ENCODE data around the gene FOXP1. TPM values are rescaled to one million over a fixed set of nuclear protein-coding genes. Genes with fewer than 3 reads are reported as not detected.

The FOXP1 gene
- total RNA-seq, 4 donors from 2014 or later: 54.2 to 152 (median 129) TPM

DNA sequence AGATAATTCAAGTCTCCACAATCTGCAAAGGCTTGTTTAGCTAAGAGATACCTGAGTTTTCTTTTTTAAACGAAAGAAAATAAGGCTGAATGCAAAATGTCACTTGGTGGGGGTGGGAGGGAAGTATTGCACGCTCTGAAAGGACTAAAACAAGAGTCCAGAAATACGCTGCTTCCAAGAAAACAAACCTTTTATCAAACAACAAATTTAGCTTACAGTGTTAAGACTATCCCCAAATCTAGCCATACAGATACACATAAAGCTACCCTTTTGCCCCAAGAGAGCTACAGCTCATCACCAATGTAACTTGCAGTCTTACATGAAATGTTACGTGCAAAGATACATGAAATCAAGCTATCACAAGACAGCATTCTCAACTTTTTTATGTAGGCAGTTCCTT, 522.5 kb downstream of the FOXP1 start:
- H3K27ac ChIP-seq: peak overlapping the region; percentile 94 to 98

DNA sequence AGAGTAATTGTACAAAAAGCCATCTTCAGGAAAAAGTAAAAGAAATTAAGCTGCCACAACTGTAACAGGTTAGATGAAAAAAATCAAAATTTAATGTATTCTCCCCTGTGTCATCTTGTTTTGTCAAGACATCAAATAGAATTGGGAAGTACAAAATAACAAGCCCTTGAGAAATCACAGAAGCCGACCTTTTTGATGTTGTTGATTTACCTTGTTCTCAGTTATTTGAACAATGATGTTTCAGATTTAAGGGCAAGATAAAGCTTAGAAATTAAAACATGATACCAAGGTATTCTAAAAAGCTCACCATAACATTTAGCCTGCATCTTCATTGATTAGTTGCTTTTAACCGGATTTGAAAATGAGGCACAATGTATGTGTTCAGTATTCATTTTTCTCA, 523.0 kb downstream of the FOXP1 start:
- intact Hi-C loops (cut with DNase I; ENCODE audit: low total_unique reads): no loop called here
- H3K27ac ChIP-seq: peak overlapping the region; percentile 94 to 98

More for the DNA sequence above, 522.5 kb downstream of the FOXP1 start:
- H3K4me1 ChIP-seq: peaks cover 0 to 13% of the 10 kb centered on the region in 2 donors
- no peaks in the 10 kb centered on the region for H3K27me3 ChIP-seq
- H3K9me3 ChIP-seq: no peaks in the 10 kb centered on the region
- DNase-seq: no peak
- intact Hi-C loops (cut with DNase I; ENCODE audit: low total_unique reads): no loop called here
- H3K4me3 ChIP-seq: peak overlapping the region in 1 of 2 donors; percentile 14
- no peaks in the 10 kb centered on the region for H3K36me3 ChIP-seq
- no peak for TF ChIP-seq POLR2A (IDR thresholded peaks at IDR 0.05)
- TF ChIP-seq, protein P1, sequence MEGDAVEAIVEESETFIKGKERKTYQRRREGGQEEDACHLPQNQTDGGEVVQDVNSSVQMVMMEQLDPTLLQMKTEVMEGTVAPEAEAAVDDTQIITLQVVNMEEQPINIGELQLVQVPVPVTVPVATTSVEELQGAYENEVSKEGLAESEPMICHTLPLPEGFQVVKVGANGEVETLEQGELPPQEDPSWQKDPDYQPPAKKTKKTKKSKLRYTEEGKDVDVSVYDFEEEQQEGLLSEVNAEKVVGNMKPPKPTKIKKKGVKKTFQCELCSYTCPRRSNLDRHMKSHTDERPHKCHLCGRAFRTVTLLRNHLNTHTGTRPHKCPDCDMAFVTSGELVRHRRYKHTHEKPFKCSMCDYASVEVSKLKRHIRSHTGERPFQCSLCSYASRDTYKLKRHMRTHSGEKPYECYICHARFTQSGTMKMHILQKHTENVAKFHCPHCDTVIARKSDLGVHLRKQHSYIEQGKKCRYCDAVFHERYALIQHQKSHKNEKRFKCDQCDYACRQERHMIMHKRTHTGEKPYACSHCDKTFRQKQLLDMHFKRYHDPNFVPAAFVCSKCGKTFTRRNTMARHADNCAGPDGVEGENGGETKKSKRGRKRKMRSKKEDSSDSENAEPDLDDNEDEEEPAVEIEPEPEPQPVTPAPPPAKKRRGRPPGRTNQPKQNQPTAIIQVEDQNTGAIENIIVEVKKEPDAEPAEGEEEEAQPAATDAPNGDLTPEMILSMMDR (IDR thresholded peaks at IDR 0.05): no peak

DNA sequence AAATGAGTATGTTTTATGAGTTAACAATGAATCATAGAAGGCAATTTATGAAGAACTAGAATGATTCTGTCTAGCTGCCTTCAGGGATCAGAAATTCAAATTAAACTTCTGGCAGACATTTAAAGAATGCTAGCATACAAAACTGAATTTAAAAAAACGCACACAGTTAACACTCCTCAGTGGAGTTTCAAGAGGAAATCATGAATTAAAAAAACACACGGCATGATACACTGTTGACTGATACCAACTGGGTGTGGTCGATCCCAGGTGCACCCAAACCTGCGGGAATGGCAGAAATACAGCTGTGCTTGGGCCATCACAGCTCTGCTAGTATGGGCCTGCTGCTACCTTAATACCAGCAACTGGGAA, 526.0 kb downstream of the FOXP1 start:
- H3K9me3 ChIP-seq: no peaks in the 10 kb centered on the region
- peaks cover 17 to 26% of the 10 kb centered on the region in 2 donors for H3K4me1 ChIP-seq
- intact Hi-C loops (cut with DNase I; ENCODE audit: low total_unique reads): no loop called here

More for the DNA sequence above, 523.0 kb downstream of the FOXP1 start:
- Histone ChIP-seq H3K36me3 (no peaks in the 10 kb centered on the region), H3K27me3 (no peaks in the 10 kb centered on the region), H3K4me3 (no peak overlapping the region), H3K9me3 (no peaks in the 10 kb centered on the region), H3K4me1 (peaks cover 0 to 18% of the 10 kb centered on the region in 2 donors)
- no peak for DNase-seq
- TF ChIP-seq POLR2A (IDR thresholded peaks at IDR 0.05): no peak
- TF ChIP-seq, protein P1 (IDR thresholded peaks at IDR 0.05): no peak

DNA sequence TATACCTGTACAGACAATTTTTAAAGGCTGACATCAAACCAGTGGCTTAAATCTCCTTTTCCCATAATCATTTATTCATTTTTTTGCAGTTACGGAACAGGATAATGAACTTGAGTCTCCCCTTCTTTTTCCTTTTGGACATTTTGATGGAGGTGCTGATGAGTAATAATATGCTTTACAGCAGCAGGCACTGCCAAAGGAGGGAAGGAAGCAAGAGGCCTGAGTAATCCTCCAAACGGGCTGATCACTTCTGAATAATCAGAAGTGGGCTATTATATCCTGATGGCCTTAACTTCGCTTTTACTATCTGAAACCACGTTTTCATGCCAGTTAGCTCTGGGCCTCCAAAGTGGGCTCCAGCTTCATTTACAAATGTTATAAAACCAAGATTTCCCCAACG, 527.2 kb downstream of the FOXP1 start:
- no peak for DNase-seq
- Histone ChIP-seq H3K4me3 (no peak overlapping the region), H3K4me1 (peaks cover 25 to 28% of the 10 kb centered on the region in 2 donors), H3K27ac (peak overlapping the region; percentile 94 to 98), H3K36me3 (no peaks in the 10 kb centered on the region), H3K27me3 (no peaks in the 10 kb centered on the region), H3K9me3 (no peaks in the 10 kb centered on the region)
- intact Hi-C loops (cut with DNase I; ENCODE audit: low total_unique reads): no loop called here
- TF ChIP-seq, protein P1 (IDR thresholded peaks at IDR 0.05): no peak
- no peak for TF ChIP-seq POLR2A (IDR thresholded peaks at IDR 0.05)

More for the DNA sequence above, 526.0 kb downstream of the FOXP1 start:
- Histone ChIP-seq H3K27ac (peak overlapping the region; percentile 94 to 98), H3K27me3 (no peaks in the 10 kb centered on the region), H3K36me3 (no peaks in the 10 kb centered on the region), H3K4me3 (no peak overlapping the region)
- no peak for TF ChIP-seq POLR2A (IDR thresholded peaks at IDR 0.05)
- TF ChIP-seq, protein P1 (IDR thresholded peaks at IDR 0.05): no peak
- no peak for DNase-seq

DNA sequence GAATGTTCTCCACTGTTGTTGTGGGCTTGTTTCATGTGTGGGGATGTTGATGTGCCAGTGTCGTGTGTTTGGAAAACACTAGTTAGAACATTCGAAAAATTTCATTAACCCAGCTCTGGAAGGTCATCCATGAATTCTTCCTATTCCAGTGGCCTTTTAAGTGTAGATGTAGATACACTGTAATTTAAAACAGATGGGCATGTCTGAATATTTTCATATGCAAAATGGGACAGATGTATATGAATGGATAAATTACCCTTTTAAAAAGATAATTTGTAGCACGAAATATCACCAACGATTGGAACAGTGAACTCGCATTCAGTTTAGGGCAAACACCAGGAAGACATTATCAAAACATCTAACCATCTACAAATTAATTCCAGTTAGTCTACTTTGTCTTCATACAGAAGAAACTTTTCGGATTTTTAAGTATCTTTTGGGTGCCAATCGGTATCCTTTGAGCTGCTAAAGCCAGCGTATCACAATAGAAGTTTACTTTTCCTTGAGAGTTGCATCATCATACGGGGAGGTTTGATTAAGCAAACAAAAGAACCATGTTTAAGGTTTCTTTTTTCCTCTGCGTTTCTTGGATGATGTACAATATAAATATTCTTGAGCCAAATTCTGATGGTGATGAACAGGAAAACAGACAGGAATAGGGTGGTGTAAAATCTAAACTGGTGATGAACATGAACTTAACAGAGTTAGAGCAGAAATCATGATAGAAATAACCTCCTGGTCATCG, 528.1 kb downstream of the FOXP1 start:
- H3K27ac ChIP-seq: peak overlapping the region; percentile 94 to 98
- no peak for DNase-seq
- no peaks in the 10 kb centered on the region for H3K27me3 ChIP-seq
- peaks cover 29 to 34% of the 10 kb centered on the region in 2 donors for H3K4me1 ChIP-seq
- no peaks in the 10 kb centered on the region for H3K36me3 ChIP-seq
- no peak overlapping the region for H3K4me3 ChIP-seq
- no peak for TF ChIP-seq POLR2A (IDR thresholded peaks at IDR 0.05)
- TF ChIP-seq, protein P1 (IDR thresholded peaks at IDR 0.05): no peak
- intact Hi-C loops (cut with DNase I; ENCODE audit: low total_unique reads): no loop called here
- no peaks in the 10 kb centered on the region for H3K9me3 ChIP-seq

Data from uterus (tissue), 4 donors.